K562 (cell line): ENCODE data around the gene STOML3. TPM values are rescaled to one million over a fixed set of nuclear protein-coding genes. Genes with fewer than 3 reads are reported as not detected.

ENCODE experiments used
- ATAC-seq: fragments of 200-7000 bp; cut with Tn5 transposase; 3 replicates; pipeline ENCODE4 v1.9.1; 2020; ENCODE audit warnings: moderate library complexity
- BruUV-seq: library from RNA; stranded (reverse); fragments of 400-500 nt; replicated peaks from 2 replicates; lab custom pipeline; 2021; lab: Mats Ljungman, UMichigan
- CTCF ChIA-PET: fragments of 300-600 bp; formaldehyde crosslinking; extraction: SDS; loops from one replicate; lab custom pipeline; 2021; ENCODE audit warnings: low intra/inter-chr PET ratio; lab: Yijun Ruan, JAX
- POLR2A ChIA-PET: fragments of 300-600, 350-650 bp; sonication (Branson Sonifier 250); formaldehyde crosslinking; extraction: SDS; loops from one replicate; lab custom pipeline; 2021; ENCODE audit warnings: antibody characterized with exemption, inconsistent platforms; lab: Yijun Ruan, JAX
- DNase-seq, 4 experiments: peaks; one replicate each; pipeline versions ENCODE4 v3.0.0 to v3.0.0-alpha.2; 2011 to 2018; ENCODE audit warnings: low spot score in 3 of 4, mixed read lengths in 3 of 4; ENCODE audit errors: extremely low read depth in 1 of 4
- FAIRE-seq: peaks from 2 replicates; lab custom pipeline; 2011; peaks lifted over from hg19 to GRCh38; lab: Jason Lieb, UNC
- H2AFZ ChIP-seq: 2 replicates; pipeline ENCODE4 v1.6.0; 2011; ENCODE audit warnings: low read depth, low read length, control low read depth, inconsistent platforms
- H3K27ac ChIP-seq: fragments of 200-600 bp; 3 replicates; pipeline ENCODE4 v1.8.0; 2011; ENCODE audit warnings: low read depth, mild to moderate bottlenecking, control low read depth, inconsistent platforms, low read length, moderate library complexity, mixed read lengths; ENCODE audit errors: extremely low read depth
- H3K27me3 ChIP-seq, 2 experiments: fragments of 300-600 bp in 1 of 2; 2 replicates in 1 of 2; 3 replicates in 1 of 2; pipeline versions ENCODE4 v1.6.0 to v1.8.0; 2011; ENCODE audit warnings: inconsistent platforms in 2 of 2, low read length in 2 of 2, mild to moderate bottlenecking in 1 of 2, mixed read lengths in 1 of 2, moderate library complexity in 1 of 2; ENCODE audit not compliant: control insufficient read depth in 2 of 2, insufficient read depth in 2 of 2
- H3K36me3 ChIP-seq: fragments of 300-600 bp; 3 replicates; pipeline ENCODE4 v1.8.0; 2011; ENCODE audit warnings: mild to moderate bottlenecking, low read length, inconsistent platforms; ENCODE audit not compliant: control insufficient read depth, insufficient read depth
- H3K4me1 ChIP-seq, 2 experiments: fragments of 200-600 bp in 1 of 2; replicated peaks in 1 of 2; 2 replicates in 1 of 2; 3 replicates in 1 of 2; pipeline versions ENCODE4 v1.5.1 to v1.8.0; 2011; ENCODE audit warnings: inconsistent platforms in 2 of 2, low read length in 2 of 2, mild to moderate bottlenecking in 1 of 2, mixed read lengths in 1 of 2, moderate library complexity in 1 of 2; ENCODE audit not compliant: control insufficient read depth in 2 of 2, insufficient read depth in 2 of 2
- H3K4me2 ChIP-seq: 2 replicates; pipeline ENCODE4 v1.6.1; 2011; ENCODE audit warnings: low read length, control low read depth, inconsistent platforms, mixed read lengths; ENCODE audit not compliant: insufficient read depth
- H3K4me3 ChIP-seq: fragments of 200-600 bp; sonication (generic), shearing (Covaris generic); 2 replicates; pipeline ENCODE4 v1.5.1; 2016; ENCODE audit warnings: control low read depth, inconsistent platforms
- H3K79me2 ChIP-seq: fragments of 200-600 bp; 3 replicates; pipeline ENCODE4 v1.8.0; 2011; ENCODE audit warnings: low read length, inconsistent platforms; ENCODE audit not compliant: control insufficient read depth, insufficient read depth
- H3K9ac ChIP-seq, 2 experiments: 2 replicates each; pipeline versions ENCODE4 v1.6.0 to v1.6.1; 2011; ENCODE audit warnings: low read depth in 2 of 2, low read length in 2 of 2, control low read depth in 1 of 2, inconsistent platforms in 1 of 2, mild to moderate bottlenecking in 1 of 2, mixed read lengths in 1 of 2; ENCODE audit not compliant: insufficient read depth in 1 of 2
- H3K9me1 ChIP-seq: one replicate; pipeline ENCODE4 v1.6.0; 2011; ENCODE audit warnings: inconsistent platforms, mild to moderate bottlenecking, low read length, moderate library complexity; ENCODE audit not compliant: control insufficient read depth, insufficient read depth
- H3K9me3 ChIP-seq: replicated peaks from 2 replicates; pipeline ENCODE4 v1.5.1; 2011; ENCODE audit warnings: low read depth, low read length, inconsistent platforms; ENCODE audit not compliant: control insufficient read depth, insufficient read depth
- H4K20me1 ChIP-seq: replicated peaks from 2 replicates; pipeline ENCODE4 v1.6.1; 2011; ENCODE audit warnings: low read length, inconsistent platforms, mixed read lengths; ENCODE audit not compliant: control insufficient read depth, insufficient read depth
- CTBP1 ChIP-seq: fragments of 450-650 bp; IDR thresholded peaks from 2 replicates; pipeline ENCODE4 v1.6.1; 2016; ENCODE audit warnings: borderline replicate concordance
- FOXA3 ChIP-seq, 2 experiments: fragments of 450-650 bp in 1 of 2; sonication (generic) in 1 of 2; formaldehyde crosslinking; IDR thresholded peaks in 1 of 2; conservative IDR thresholded peaks in 1 of 2; 2 replicates each; pipeline versions ENCODE4 v1.4.0 to v1.8.0; 2020 to 2022; ENCODE audit warnings: mild to moderate bottlenecking in 2 of 2, missing genetic modification reagents in 1 of 2
- FOXK2 ChIP-seq, 2 experiments: fragments of 450-650 bp; IDR thresholded peaks in 1 of 2; conservative IDR thresholded peaks in 1 of 2; 2 replicates each; pipeline ENCODE4 v1.6.1; 2016; ENCODE audit warnings: low read depth in 2 of 2, mild to moderate bottlenecking in 1 of 2
- HEY1 ChIP-seq: fragments of 250-450 bp; sonication (Bioruptor Pico); IDR thresholded peaks from 2 replicates; pipeline ENCODE4 v1.5.0; 2020; ENCODE audit warnings: mild to moderate bottlenecking, moderate library complexity, borderline replicate concordance
- NCOR1 ChIP-seq: fragments of 450-650 bp; IDR thresholded peaks from 2 replicates; pipeline ENCODE4 v1.6.1; 2016; ENCODE audit warnings: mild to moderate bottlenecking, moderate library complexity
- NELFE ChIP-seq: IDR thresholded peaks from 2 replicates; pipeline ENCODE4 v1.6.1; 2011; ENCODE audit warnings: mild to moderate bottlenecking; ENCODE audit not compliant: insufficient read depth, insufficient read length
- NR4A1 ChIP-seq, 2 experiments: fragments of 250-450 bp in 1 of 2; fragments of 450-650 bp in 1 of 2; sonication (Bioruptor Pico) in 1 of 2; IDR thresholded peaks; 2 replicates each; pipeline versions ENCODE4 v1.4.0 to v1.6.1; 2016 to 2020; ENCODE audit warnings: mild to moderate bottlenecking in 2 of 2, missing compliant biosample characterization in 1 of 2, missing genetic modification characterization in 1 of 2, moderate library complexity in 1 of 2
- PRPF4 ChIP-seq: fragments of 200-400 bp; formaldehyde crosslinking; IDR thresholded peaks from one replicate; pipeline ENCODE4 v1.6.1; 2017; ENCODE audit warnings: low read length, low read depth, mild to moderate bottlenecking; ENCODE audit not compliant: insufficient read depth, poor library complexity, severe bottlenecking
- PYGO2 ChIP-seq: fragments of 450-650 bp; IDR thresholded peaks from 2 replicates; pipeline ENCODE4 v1.6.1; 2016; ENCODE audit warnings: mild to moderate bottlenecking, missing genetic modification characterization, moderate library complexity, missing compliant biosample characterization
- SRF ChIP-seq, 2 experiments: fragments of 250-450, 450-650 bp in 1 of 2; sonication (Bioruptor Pico) in 1 of 2; sonication (generic) in 1 of 2; formaldehyde crosslinking; IDR thresholded peaks; 2 replicates each; pipeline versions ENCODE4 v1.5.0 to v1.5.1; 2020 to 2022; ENCODE audit warnings: mild to moderate bottlenecking in 1 of 2, missing genetic modification reagents in 1 of 2
- SRSF1 ChIP-seq: fragments of 200-400 bp; formaldehyde crosslinking; IDR thresholded peaks from 2 replicates; pipeline ENCODE4 v1.6.1; 2017; ENCODE audit warnings: mild to moderate bottlenecking, low read depth, low read length, moderate library complexity
- TBL1XR1 ChIP-seq, 2 experiments: IDR thresholded peaks; 2 replicates each; pipeline ENCODE4 v1.6.1; 2012; ENCODE audit warnings: improper control_type of control experiment in 2 of 2, low read length in 2 of 2, mild to moderate bottlenecking in 1 of 2
- ZKSCAN8 ChIP-seq: fragments of 200-800 bp; sonication (Bioruptor generic); IDR thresholded peaks from 2 replicates; pipeline ENCODE4 v1.6.1; 2016; ENCODE audit warnings: missing genetic modification characterization, missing compliant biosample characterization
- ZNF347 ChIP-seq: fragments of 450-650 bp; formaldehyde crosslinking; IDR thresholded peaks from 2 replicates; pipeline ENCODE4 v1.4.0; 2020; ENCODE audit warnings: low read depth, mild to moderate bottlenecking, moderate library complexity
- ZZZ3 ChIP-seq: fragments of 450-650 bp; IDR thresholded peaks from 2 replicates; pipeline ENCODE4 v1.6.1; 2016; ENCODE audit warnings: antibody characterized with exemption, mild to moderate bottlenecking, moderate library complexity
- in situ Hi-C: fragments of 300-500 bp; cut with MboI; formaldehyde crosslinking; loops from 4 replicates; pipeline ENCODE4 v1.15.0; 2018; ENCODE audit warnings: inconsistent platforms, mixed read lengths
- intact Hi-C: fragments of 100-400 bp; cut with micrococcal nuclease; formaldehyde crosslinking; loops from 2 replicates; pipeline ENCODE4 v1.14.2; 2022
- polyA plus RNA-seq, 8 experiments: library from polyadenylated mRNA; depleted of rRNA in 4 of 8; stranded (reverse) in 5 of 8; unstranded in 3 of 8; fragments of >200 nt; fragmentation: Nextera tagmentation in 2 of 8; fragmentation: Illumina TruSeq in 1 of 8; extraction: Ambion mirVana in 2 of 8; extraction: Trizol in 1 of 8; gene quantifications; 2 replicates each; pipeline versions ENCODE4 v1.2.1 to v1.2.3, GENCODE V29; 2011 to 2014; ENCODE audit warnings: inconsistent platforms in 1 of 8, missing spikeins in 1 of 8
- total RNA-seq, 7 experiments: library from RNA; depleted of rRNA in 6 of 7; stranded (reverse); fragments of >200 nt in 6 of 7; fragmentation: Illumina TruSeq in 2 of 7; extraction: Trizol in 2 of 7; gene quantifications; 2 replicates each; pipeline versions ENCODE4 v1.2.1 to v1.2.3, GENCODE V29; 2011 to 2021; ENCODE audit warnings: low replicate concordance in 1 of 7
- TF ChIP-seq, protein P1 (sequence below): sonication (generic); formaldehyde crosslinking; IDR thresholded peaks from 2 replicates; pipeline ENCODE4 v1.8.1; 2023; ENCODE audit warnings: mild to moderate bottlenecking, missing genetic modification reagents
- TF ChIP-seq, protein P2 (sequence below), 2 experiments: fragments of 450-650 bp in 1 of 2; sonication (generic) in 1 of 2; formaldehyde crosslinking in 1 of 2; IDR thresholded peaks in 1 of 2; conservative IDR thresholded peaks in 1 of 2; 2 replicates each; pipeline versions ENCODE4 v1.6.1 to v1.8.1; 2016 to 2023; ENCODE audit warnings: mild to moderate bottlenecking in 2 of 2, moderate library complexity in 2 of 2, inconsistent platforms in 1 of 2, missing genetic modification reagents in 1 of 2

The STOML3 gene
- total and polyA plus RNA-seq, 9 of the 15 experiments (the other 6 are each of a cell fraction or from before 2014, with no cell fraction given), result 0.04 TPM; not detected in 8

DNA sequence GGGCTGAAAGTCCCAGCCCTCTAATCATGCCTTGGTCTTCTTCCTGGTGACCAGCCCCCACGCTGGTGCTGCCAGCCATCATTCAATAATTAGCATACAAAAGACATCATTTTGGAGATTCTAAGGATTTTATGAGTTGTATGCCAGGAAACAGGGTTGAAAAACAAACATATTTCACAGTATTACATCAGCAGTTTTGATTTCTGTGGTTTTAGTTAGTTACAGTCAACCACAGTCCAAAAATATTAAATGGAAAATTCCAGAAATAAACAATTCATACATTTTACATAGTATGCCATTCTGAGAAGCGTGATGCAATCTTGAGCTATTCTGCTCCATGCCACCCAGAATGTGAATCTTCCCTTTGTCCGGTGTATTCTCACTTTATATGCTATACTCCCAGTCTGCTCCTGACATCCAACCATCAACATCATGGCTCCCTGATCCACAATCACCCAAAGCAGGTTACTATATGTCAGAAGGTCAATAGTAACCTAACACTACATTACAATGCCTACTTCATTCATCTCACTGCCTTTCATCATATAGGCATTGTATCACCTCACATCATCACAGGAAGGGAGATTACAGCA is 49.2 kb downstream of the STOML3 start (continued):
- TF ChIP-seq, protein P1, sequence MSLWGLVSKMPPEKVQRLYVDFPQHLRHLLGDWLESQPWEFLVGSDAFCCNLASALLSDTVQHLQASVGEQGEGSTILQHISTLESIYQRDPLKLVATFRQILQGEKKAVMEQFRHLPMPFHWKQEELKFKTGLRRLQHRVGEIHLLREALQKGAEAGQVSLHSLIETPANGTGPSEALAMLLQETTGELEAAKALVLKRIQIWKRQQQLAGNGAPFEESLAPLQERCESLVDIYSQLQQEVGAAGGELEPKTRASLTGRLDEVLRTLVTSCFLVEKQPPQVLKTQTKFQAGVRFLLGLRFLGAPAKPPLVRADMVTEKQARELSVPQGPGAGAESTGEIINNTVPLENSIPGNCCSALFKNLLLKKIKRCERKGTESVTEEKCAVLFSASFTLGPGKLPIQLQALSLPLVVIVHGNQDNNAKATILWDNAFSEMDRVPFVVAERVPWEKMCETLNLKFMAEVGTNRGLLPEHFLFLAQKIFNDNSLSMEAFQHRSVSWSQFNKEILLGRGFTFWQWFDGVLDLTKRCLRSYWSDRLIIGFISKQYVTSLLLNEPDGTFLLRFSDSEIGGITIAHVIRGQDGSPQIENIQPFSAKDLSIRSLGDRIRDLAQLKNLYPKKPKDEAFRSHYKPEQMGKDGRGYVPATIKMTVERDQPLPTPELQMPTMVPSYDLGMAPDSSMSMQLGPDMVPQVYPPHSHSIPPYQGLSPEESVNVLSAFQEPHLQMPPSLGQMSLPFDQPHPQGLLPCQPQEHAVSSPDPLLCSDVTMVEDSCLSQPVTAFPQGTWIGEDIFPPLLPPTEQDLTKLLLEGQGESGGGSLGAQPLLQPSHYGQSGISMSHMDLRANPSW, result no peak
- TF ChIP-seq SRF (CRISPR knock-in tag; IDR thresholded peaks at IDR 0.05), result no peak
- no peak for TF ChIP-seq NELFE

DNA sequence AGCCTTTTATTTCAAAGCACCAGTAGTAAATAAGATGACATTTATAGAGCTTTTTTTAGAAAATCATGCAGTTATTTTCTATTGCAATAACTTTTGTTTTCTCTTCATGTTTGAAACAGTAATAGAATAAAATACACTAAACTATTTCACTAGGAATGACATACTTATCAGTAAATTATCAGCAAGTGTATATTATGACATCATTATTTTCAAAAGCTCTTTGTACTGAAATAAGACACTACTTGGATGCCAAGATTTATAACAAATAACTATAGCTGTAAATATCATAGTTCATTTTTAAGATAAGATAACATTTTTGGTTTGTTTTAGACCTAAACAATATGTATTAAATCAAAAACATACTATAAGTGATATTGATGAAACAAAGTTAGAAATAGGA is 56.8 kb downstream of the STOML3 start:
- no peak for FAIRE-seq
- POLR2A ChIA-PET, result interaction anchor here (0.6 kb wide), 1 partner anchor 220 kb away, joined by 3 read pairs; no protein-coding TSS in a partner anchor
- TF ChIP-seq NCOR1 (no peak), PYGO2 (tag) (no peak), NR4A1 (CRISPR knock-in tag; IDR thresholded peaks at IDR 0.05) (no peak), NR4A1 (tag; IDR thresholded peaks at IDR 0.05) (no peak), HEY1 (no peak), ZNF347 (CRISPR knock-in tag) (no peak), SRSF1 (no peak), TBL1XR1 (IDR thresholded peaks at IDR 0.05; ENCODE audit: low read length in 2 of 2) (no peak), PRPF4 (no peak), ZZZ3 (no peak), FOXA3 (CRISPR knock-in tag; conservative IDR thresholded peaks at IDR 0.05 in 1 of 2, IDR thresholded peaks at IDR 0.05 in 1 of 2) (no peak), CTBP1 (no peak), ZKSCAN8 (CRISPR knock-in tag) (no peak), FOXK2 (conservative IDR thresholded peaks at IDR 0.05 in 1 of 2, IDR thresholded peaks at IDR 0.05 in 1 of 2; ENCODE audit: low read depth in 2 of 2) (no peak)
- TF ChIP-seq, protein P2, sequence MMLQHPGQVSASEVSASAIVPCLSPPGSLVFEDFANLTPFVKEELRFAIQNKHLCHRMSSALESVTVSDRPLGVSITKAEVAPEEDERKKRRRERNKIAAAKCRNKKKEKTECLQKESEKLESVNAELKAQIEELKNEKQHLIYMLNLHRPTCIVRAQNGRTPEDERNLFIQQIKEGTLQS (IDR thresholded peaks at IDR 0.05), result no peak
- TF ChIP-seq, protein P2 (CRISPR knock-in tag; conservative IDR thresholded peaks at IDR 0.05), result no peak

More for the DNA sequence above, 56.8 kb downstream of the STOML3 start:
- no peaks in the 10 kb centered on the region for H3K4me1 ChIP-seq
- CTCF ChIA-PET, result no interaction called here
- no peaks in the 10 kb centered on the region for H4K20me1 ChIP-seq
- no peaks in the 10 kb centered on the region for H3K9me1 ChIP-seq
- intact Hi-C loops (no loop called here), in situ Hi-C loops (no loop called here)
- H3K4me3 ChIP-seq, result no peak overlapping the region
- no peaks in the 10 kb centered on the region for H3K79me2 ChIP-seq
- no TSS peak for BruUV-seq
- no peak overlapping the region for H3K27ac ChIP-seq
- DNase-seq (no peak), ATAC-seq (no peak)
- H3K36me3 ChIP-seq, result no peaks in the 10 kb centered on the region
- no peaks in the 10 kb centered on the region for H3K9me3 ChIP-seq
- H3K27me3 ChIP-seq, result no peaks in the 10 kb centered on the region
- H3K4me2 ChIP-seq, result no peak overlapping the region
- no peak overlapping the region for H2AFZ ChIP-seq
- no peak overlapping the region for H3K9ac ChIP-seq
